GM19395 (cell line): Measurements from ENCODE around the gene SH2B3.
"Not testable (repeated sequence)": the region's sequence is repeated elsewhere in the genome, so short reads cannot be mapped to it uniquely, and the experiment has no call there.

Experiments used
- ATAC-seq: cut with Tn5 transposase; IDR thresholded peaks from one replicate; pipeline ENCODE4 v1.9.1; 2021; ENCODE audit warnings: mild to moderate bottlenecking, moderate library complexity; ENCODE audit not compliant: unreplicated experiment

The SH2B3 gene

DNA sequence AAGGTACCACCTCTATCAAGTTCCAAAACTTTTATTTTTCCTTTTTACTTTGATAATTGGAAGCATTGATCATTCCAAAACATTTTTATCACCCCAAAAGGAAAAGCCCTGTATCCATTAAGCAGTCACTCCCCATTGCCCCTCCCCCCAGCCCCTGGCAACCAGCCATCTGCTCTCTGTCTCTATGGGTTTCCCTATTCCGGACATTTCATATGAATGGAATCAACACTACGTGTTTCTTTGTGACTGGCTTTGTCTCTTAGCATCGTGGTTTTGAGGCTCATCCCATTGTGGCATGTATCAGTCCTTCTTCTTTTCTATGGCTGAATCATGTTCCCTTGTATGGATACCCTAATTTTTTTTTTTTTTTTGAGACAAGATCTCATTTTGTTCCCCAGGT is 18.8 kb upstream of the SH2B3 start:
- ATAC-seq = no peak

DNA sequence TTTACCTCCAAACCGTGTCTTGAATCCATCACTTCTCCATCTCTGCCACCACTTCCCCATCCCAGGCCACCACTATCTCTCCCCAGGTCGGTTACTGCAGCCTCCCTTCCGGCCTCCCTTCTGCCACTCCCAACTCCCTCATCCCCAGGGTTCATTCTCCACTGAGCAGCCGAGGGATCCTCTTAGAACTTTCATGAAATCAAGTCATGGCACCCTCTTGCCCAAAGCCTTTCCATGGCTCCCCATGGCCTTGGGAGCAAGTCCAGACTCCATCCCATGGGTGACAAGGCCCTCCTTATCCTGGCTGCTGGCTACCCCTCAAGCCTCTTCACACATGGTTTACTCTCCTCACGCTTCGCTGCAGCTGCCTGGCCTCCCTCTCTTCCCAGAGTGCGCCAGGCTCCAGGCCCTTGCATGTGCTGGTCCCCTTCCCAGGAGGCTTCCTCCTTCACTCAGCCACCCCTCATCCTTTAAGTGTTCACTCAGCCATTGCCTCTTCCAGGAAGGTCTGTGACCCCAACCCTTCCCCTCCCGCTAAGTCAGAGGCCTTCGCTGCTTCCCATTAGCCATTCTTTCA is 17.9 kb upstream of the SH2B3 start:
- ATAC-seq = no peak

DNA sequence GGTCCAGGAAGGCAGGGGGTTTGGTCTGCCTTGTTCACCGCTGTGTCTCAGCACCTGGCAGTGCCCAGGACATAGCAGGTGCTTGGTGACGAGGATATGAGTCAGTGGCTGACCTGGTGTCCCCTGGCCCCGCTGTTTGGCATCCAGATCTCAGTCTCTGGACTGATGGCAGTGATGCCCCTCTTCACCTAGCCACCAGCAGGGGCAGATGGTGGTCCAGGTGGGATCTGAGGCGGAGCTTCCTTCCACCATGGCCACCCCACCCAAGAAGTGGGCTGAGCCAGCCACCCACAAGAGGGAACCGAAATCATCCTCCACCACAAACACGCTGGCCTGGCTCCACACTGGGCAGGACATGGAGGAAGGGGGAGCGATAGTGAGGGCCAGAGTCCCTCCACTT is 16.1 kb upstream of the SH2B3 start:
- no peak for ATAC-seq

DNA sequence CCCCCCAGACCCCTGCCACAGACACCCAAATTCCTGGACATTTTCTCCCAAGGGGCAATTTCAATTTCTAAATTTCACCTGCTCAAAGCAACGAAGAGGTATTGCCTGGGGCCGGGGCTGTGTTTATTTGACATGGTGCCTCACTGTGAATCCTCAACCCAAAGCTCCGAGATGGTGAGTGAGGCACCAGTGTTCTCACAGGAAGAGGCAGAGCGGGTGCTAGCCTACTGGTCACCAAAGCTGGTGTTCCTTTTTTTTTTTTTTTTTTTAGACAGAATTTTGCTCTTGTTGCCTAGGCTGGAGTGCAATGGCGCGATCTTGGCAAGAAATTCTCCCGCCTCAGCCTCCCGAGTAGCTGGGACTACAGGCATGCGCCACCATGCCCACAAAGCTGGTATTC is 14.8 kb upstream of the SH2B3 start:
- ATAC-seq = no peak

DNA sequence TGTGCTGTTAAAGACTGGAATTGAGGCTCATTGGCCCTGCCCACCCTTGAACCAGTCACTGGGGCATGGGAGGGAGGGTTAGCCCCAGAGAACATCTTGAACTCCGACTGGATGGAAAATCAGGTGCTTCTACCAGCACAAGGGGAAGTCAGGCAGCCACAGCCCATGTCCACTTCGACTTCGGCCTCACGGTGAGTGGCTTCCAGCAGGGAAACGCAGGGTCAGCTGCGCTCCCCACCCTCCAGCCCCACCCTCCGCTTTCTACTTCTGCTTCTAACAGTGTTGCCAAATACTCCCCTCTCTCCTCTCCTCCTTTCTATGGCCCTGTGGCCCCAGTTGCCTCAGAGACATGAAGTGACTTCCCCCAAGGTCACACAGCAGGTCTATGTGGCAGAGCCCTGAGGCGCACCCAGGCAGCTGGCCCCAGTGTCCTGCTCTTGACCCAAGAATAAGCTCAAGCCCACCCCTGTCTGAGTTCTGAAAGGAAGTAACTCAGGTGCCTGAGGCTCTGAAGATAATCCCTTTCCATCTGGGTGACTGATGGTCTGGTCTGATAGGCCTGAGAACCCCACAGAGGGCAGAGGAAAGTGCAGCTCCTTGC is 11.9 kb upstream of the SH2B3 start:
- no peak for ATAC-seq

DNA sequence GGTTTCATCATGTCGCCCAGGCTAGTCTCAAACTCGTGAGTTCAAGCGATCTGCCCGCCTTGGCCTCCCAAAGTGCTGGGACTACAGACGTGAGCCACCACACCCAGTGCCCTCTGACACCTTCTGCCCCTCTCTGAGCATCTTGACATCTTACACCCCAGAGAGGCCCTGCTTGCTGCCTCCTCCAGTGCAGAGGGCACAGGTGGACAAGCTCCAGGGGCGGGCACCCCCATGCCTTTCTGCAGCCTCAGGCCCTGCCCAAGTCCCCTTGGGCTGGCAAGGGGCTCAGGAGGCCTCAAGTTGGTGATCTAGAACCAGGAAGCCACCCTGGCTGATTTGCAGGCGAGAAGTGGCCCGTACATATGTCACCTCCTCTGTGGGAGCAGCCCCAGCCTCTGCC is 11.2 kb upstream of the SH2B3 start:
- no peak for ATAC-seq

DNA sequence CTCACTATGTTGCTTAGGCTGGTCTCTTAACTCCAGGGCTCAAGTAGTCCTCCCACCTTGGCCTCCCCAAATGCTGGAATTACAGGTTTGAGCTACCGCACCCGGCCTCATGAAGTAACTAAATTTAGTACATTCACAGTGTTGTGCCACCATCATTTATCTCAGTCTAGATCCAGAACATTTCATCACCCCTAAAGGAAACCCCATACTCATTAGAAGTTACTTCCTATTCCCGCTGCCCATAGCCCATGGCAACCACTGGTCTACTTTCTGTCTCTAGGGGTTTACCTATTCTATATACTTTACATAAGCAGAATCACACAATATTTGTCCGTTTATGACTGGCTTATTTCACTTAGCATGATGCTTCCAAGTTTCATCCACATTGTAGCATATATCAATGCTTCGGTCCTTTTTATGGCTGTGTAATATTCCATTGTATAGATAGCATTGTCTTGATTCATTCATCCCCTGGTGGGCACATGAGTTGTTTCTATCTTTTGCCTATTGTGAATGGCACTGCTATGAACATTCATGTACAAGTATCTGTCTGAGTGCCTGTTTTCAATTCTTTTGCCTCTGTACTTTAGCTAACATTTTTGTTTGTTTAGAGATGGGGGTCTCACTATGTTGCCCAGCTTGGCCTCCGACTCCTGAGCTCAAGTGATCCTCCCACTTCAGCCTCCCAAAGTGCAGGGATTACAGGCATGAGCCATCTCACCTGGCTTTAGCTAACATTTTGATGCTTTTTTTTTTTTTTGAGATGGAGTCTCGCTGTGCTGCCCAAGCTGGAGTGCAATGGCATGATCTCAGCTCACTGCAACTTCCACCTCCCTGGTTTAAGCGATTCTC is 10.2 kb upstream of the SH2B3 start:
- no peak for ATAC-seq

DNA sequence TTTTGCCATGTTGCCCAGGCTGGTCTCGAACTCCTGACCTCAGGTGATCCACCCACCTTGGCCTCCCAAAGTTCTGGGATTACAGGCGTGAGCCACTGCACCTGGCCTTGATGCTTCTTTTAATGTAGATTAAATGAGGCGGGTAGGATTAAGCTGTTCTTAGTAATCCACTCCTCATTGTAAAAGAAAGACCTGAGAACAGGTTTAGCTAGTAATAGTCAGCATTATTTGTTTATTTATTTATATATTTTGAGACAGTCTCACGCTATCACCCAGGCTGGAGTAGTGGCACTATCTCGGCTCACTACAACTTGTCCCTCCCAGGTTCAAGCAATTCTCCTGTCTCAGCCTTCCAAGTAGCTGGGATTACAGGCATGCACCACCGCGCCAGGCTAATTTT is 9.5 kb upstream of the SH2B3 start:
- not testable (repeated sequence) for ATAC-seq

DNA sequence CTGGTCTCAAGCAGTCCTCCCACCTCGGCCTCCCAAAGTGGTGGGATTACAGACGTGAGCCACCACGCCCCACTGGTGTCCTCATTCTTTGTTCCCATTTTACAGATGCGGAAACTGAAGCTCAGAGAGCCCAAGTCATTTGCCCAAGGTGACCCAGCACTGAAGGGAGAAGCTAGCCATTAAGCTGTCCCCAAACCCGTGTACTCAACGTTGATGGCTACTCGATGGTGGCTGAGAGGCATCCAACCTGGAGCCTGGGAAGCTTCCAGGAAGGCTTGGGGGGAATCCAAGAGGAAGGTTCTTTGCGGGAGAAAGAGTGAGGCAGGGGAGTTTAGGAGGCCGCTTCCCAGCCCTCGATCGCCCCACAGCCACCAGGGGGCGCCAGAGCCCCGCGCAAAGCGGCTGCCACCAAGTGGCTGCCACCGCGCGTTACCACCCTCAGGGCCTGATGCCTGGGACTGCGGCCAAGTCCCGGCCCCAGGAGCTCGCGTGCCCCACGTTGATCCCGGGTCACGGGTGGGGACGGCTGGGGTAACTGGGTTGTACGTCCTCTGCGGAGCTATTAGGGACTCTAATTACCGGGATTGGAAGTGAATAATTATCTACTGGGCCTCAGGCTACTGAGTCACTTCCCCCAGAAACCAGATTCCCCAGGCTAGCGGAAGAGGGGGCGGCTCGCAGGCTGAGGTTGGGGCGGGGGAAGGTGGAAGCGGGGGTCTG is 8.8 kb upstream of the SH2B3 start:
- no peak for ATAC-seq

DNA sequence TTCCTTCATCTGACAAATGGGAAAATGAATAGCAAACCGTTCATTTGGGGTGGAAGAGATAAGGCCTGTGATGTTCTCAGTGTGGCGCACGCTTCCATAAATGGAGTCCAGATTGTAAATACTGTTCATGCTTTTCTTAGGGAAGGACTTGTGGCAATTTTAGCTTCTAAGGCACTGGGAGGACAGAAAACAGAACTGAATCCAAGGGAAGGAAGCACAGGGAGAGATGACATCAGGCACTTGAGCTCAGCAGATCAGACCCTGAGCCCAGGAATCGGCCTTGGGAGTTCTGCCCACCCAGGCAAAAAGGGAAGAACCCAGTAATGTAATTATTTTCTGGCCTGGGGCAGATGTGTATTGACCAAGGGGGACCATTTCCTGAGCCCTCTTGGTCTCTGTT is 7.2 kb upstream of the SH2B3 start:
- ATAC-seq = no peak

DNA sequence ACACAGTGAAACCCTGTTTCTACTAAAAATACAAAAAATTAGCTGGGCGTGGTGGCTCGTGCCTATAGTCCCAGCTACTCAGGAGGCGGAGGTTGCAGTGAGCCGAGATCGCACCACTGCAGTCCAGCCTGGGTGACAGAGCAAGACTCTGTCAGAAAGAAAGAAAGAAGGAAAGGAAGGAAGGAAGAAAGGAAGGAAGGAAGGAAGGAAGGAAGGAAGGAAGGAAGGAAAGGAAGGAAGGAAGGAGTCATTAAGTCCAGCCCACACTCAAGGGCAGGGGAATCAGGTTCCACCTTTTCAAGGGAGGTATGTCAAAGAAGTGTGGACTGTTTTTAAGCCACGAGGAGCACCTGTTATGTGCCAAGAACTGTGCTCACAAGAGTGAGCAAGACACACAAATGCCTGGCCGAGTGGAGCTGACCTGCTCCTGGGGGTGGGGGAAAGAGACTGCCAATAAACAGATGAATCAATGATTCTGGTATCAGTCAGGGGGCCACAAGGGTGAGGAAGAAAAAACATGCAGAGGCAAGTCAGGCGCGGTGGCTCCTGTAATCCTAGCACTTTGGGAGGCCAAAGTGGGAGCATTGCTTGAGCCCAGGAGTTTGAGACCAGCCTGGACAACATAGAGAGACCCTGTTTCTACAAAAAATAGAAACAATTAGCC is 5.8 kb upstream of the SH2B3 start:
- ATAC-seq = not testable (repeated sequence)

DNA sequence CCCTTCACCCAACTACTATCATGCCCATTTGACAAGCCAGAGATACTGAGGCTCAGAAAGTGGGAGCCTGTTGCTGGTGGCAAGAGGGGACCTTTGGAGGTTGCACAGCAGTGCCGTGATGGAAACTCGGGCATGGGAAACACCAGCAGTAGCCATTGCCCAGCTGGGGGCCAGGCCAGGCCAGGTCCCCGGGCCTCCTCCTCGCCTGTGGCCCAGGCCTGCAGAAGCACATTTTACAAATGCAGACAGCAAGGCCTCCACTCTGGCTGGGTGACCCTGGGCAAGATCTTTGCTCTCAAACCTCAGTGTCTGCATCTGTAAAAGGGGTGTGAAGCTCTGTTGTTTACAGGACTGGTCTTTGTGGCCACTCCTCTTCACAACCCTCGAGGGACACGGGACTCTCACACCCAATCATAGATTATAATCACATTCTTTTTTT is 4.5 kb upstream of the SH2B3 start:
- ATAC-seq = no peak

DNA sequence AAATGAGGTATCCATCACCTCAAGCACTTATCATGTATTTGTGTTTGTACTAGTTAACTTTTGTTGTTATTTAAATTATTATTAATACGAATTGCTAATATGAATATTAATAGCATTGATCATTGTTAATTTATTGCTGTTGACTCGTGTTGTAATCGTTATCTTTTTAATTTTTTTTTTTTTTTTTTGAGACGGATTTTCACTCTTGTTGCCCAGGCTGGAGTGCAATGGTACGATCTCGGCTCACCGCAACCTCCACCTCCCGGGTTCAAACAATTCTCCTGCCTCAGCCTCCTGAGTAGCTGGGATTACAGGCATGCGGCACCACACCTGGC is 3.3 kb upstream of the SH2B3 start:
- ATAC-seq = not testable (repeated sequence)

DNA sequence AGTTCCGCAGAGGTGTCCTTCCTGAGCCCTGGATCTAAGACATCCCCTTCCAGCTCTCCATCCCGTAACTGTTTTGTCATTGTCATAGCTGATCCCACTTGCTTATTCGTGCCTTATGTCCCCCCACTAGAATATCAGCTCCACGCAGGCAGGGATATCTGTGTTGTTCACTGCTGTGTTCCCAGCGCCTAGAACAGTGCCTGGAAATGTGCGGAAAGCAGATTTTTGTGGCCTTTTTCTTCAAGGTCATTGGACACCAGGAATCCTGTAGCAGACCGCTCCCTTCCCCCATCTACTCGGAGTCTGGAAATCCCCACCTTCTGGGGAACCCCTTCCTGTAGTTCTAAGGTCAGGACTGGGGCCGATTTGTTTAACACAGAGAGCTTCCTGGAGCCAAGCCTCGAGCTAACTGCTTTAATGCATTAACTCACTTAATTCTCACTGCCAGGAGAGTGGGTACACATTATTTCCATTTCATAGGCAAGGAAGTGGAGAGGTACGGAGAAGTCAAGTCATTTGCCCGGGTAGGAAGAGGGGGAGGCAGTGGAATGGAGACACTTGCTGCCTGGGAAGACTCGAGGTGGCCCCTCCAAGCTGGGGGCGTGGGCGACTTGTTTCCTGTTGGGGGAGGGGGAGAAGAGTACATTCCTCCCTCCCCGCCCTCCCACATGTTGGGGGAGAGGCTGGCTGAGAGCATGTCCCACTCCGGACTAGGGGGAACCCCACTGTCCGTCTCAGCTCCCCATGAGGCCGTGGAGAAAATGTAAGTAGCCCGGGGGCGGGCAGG is 1.2 kb upstream of the SH2B3 start:
- ATAC-seq = no peak

DNA sequence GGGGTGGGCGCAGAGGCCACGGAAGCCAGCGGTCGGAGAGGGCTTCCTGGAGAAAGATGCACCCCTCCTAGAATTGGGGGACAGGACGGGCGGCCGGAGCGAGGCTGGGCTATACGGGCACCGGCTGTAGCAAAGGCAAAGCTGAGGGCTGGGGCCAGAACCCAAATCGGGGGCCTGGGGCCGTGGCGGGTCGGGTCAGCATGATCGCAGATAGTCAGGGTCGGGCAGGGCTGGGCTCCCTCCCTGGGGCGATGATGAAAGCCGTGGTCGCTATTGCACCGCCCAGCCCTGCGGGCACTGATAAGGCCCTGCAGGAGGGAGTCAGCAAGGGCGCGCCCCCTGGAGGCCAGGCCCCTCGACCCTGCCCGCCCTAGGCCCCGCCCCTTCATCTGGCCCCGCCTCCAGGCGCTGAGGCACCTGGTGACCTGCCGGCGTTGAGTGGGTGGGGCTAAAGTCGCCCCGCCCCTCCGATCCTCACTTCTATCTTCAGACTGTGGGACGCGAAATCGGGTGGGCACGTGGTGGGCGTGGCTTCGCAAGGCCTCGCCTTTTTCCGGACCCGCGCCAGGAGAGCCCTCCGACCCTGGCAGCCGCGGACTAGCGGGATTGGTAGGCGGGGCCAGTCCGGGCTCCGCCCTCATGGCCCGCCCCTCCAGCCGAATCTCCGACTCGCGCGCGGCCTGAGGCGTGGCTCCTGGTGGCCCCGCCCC is 419 bp upstream of the SH2B3 start:
- ATAC-seq = peak; percentile 52

DNA sequence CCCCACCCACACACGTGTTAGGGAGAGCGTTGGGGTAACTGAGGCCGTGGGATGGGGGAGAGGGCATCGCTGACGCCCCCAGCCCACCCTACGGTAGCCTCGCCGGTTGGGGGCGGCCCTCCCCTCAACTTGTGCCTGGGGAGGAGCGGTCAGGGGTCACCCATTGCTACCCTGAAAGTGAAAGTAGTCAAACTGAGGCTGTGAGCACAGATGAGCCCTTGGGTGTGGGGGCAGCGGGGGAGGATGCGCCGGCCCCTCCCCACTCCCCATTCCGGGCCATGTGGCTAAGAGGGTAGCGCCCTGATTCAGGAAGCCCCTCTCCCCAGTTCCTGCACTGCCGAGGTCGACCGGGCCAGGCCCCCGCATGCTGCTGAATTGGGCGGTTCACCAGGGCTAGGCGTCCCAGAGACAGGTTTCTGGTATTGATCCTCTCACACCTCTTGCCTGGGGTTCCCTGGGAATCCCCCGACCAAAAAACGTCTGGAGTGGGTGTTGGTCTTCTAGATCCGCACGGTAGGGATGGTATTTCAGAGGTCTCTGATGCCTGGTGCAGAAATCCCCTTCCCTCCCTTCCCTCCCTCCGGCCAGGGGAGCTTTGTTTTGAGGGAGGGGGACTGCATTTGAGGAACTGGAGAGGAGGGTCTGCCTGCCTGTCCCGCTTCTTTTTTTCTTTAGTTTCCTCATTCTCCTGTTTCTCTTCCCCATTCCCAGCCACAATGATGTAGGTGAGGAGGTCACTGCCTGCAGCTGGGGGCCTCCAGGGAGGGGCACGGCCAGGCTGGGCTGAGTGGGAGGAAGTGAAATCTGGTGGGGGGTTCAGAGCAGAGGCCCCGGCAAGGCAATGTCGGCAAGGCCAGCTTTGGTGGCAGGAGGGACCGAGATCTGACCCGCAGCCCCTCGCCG is 1.0 kb downstream of the SH2B3 start:
- no peak for ATAC-seq

DNA sequence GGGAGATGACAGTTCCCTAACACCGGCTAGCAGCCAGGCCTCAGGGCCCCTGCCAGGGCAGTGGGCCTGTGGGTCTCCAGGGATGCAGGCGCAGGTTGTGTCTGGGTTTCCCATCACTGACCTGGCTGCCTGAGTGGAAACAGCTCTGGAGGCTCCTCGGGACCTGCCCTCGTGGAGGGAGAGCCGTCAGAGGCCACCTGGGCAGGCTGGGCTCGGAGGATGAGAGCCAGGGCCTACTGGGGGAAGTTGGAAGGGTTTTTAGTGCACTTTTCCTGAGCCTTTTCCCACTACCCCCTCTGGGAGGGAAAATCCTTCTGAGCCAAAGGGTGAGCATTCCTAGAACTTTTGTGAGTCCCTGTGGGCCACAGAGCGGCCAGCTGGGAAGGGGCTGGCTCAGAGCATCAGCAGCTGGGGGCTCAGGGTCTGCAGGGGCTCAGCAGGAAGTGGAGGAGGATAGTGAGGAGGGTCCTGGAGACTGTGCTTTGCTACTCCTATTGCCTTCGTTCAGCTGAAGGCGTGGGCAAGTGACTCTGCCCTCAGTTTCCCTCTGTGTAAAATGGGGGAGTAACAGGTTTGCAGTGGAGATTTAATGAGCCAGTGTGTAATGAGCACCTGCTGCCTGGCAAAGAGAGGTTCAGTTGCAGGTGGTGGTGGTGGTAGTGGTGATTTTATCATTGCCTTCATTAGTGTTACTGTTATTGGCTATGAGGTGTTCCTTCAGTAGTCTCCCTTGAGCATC is 1.8 kb downstream of the SH2B3 start:
- no peak for ATAC-seq

DNA sequence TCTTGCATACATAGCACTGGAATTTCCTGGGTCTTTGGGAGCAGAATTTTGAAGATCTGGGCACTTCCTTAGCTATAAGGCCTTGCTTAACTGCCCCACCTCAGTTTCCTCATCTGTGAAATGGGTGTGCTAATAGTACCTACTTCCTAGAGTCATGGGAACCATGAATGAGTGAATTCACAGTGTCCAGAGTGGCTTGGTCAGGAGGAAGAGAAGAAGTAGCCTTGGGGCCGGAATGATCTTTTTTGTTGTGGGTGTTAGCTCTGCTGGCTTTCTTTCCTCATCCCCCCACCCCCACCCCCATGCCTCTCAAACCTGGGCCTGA is 2.4 kb downstream of the SH2B3 start:
- ATAC-seq = no peak
